HEK293 (cell line): Measurements from ENCODE around the gene MMP25.

Source experiments
- FEZF1 ChIP-seq: fragments of 450-650 bp; formaldehyde crosslinking; IDR thresholded peaks from 2 replicates; pipeline ENCODE4 v1.5.1; 2016; ENCODE audit warnings: missing biosample characterization, missing genetic modification characterization
- MZF1 ChIP-seq: fragments of 450-650 bp; formaldehyde crosslinking; IDR thresholded peaks from 2 replicates; pipeline ENCODE4 v1.5.1; 2017; ENCODE audit warnings: missing biosample characterization, missing genetic modification characterization, borderline replicate concordance
- REPIN1 ChIP-seq: fragments of 450-650 bp; formaldehyde crosslinking; IDR thresholded peaks from 2 replicates; pipeline ENCODE4 v1.5.1; 2017; ENCODE audit warnings: missing biosample characterization, missing genetic modification characterization, low read depth
- ZFP3 ChIP-seq: fragments of 450-650 bp; formaldehyde crosslinking; IDR thresholded peaks from 2 replicates; pipeline ENCODE4 v1.5.1; 2016; ENCODE audit warnings: low read depth, missing biosample characterization, missing genetic modification characterization
- ZFP37 ChIP-seq: fragments of 450-650 bp; formaldehyde crosslinking; IDR thresholded peaks from 2 replicates; pipeline ENCODE4 v1.5.1; 2016; ENCODE audit warnings: missing biosample characterization, missing genetic modification characterization
- ZFP69B ChIP-seq: fragments of 450-650 bp; formaldehyde crosslinking; IDR thresholded peaks from 2 replicates; pipeline ENCODE4 v1.5.1; 2016; ENCODE audit warnings: missing biosample characterization, missing genetic modification characterization
- ZNF221 ChIP-seq: fragments of 450-650 bp; formaldehyde crosslinking; IDR thresholded peaks from 2 replicates; pipeline ENCODE4 v1.5.1; 2017; ENCODE audit warnings: missing biosample characterization, missing genetic modification characterization, borderline replicate concordance
- ZNF23 ChIP-seq: fragments of 450-650 bp; formaldehyde crosslinking; IDR thresholded peaks from 2 replicates; pipeline ENCODE4 v1.5.1; 2016; ENCODE audit warnings: missing biosample characterization, missing genetic modification characterization, borderline replicate concordance
- ZNF394 ChIP-seq: fragments of 450-650 bp; formaldehyde crosslinking; IDR thresholded peaks from 2 replicates; pipeline ENCODE4 v1.5.1; 2016; ENCODE audit warnings: missing biosample characterization, missing genetic modification characterization, mild to moderate bottlenecking, moderate library complexity, borderline replicate concordance
- ZNF404 ChIP-seq: fragments of 450-650 bp; formaldehyde crosslinking; IDR thresholded peaks from 2 replicates; pipeline ENCODE4 v1.5.1; 2017; ENCODE audit warnings: missing biosample characterization, missing genetic modification characterization
- ZNF426 ChIP-seq: fragments of 450-650 bp; formaldehyde crosslinking; IDR thresholded peaks from 2 replicates; pipeline ENCODE4 v1.5.1; 2017; ENCODE audit warnings: missing biosample characterization, missing genetic modification characterization, mild to moderate bottlenecking, inconsistent platforms, moderate library complexity
- ZNF473 ChIP-seq: fragments of 450-650 bp; formaldehyde crosslinking; IDR thresholded peaks from 2 replicates; pipeline ENCODE4 v1.5.1; 2017; ENCODE audit warnings: missing biosample characterization, missing genetic modification characterization
- ZNF561 ChIP-seq: fragments of 450-650 bp; IDR thresholded peaks from 2 replicates; pipeline ENCODE4 v1.5.1; 2018; ENCODE audit warnings: missing biosample characterization, missing genetic modification characterization, borderline replicate concordance
- ZNF621 ChIP-seq: fragments of 450-650 bp; formaldehyde crosslinking; IDR thresholded peaks from 2 replicates; pipeline ENCODE4 v1.5.1; 2017; ENCODE audit warnings: missing biosample characterization, missing genetic modification characterization
- ZNF701 ChIP-seq: fragments of 450-650 bp; formaldehyde crosslinking; IDR thresholded peaks from 2 replicates; pipeline ENCODE4 v1.5.1; 2016; ENCODE audit warnings: missing biosample characterization, missing genetic modification characterization
- ZNF791 ChIP-seq: fragments of 450-650 bp; formaldehyde crosslinking; IDR thresholded peaks from 2 replicates; pipeline ENCODE4 v1.5.1; 2016; ENCODE audit warnings: missing biosample characterization, missing genetic modification characterization
- ZNF830 ChIP-seq: fragments of 450-650 bp; IDR thresholded peaks from 2 replicates; pipeline ENCODE4 v1.5.0; 2018; ENCODE audit warnings: missing biosample characterization, missing genetic modification characterization, low read depth, mild to moderate bottlenecking, moderate library complexity
- ZNF843 ChIP-seq: fragments of 450-650 bp; formaldehyde crosslinking; IDR thresholded peaks from 2 replicates; pipeline ENCODE4 v1.5.1; 2016; ENCODE audit warnings: missing biosample characterization, missing genetic modification characterization
- TF ChIP-seq, protein P1 (sequence below): fragments of 450-650 bp; formaldehyde crosslinking; IDR thresholded peaks from 2 replicates; pipeline ENCODE4 v1.5.0; 2017; ENCODE audit warnings: missing biosample characterization, missing genetic modification characterization, borderline replicate concordance
- TF ChIP-seq, protein P2 (sequence below): fragments of 450-650 bp; IDR thresholded peaks from 2 replicates; pipeline ENCODE4 v1.5.1; 2018; ENCODE audit warnings: missing biosample characterization, mild to moderate bottlenecking, missing genetic modification characterization
- TF ChIP-seq, protein P3 (sequence below): fragments of 450-650 bp; formaldehyde crosslinking; IDR thresholded peaks from 2 replicates; pipeline ENCODE4 v1.5.1; 2016; ENCODE audit warnings: missing biosample characterization, missing genetic modification characterization
- TF ChIP-seq, protein P4 (sequence below): fragments of 450-650 bp; formaldehyde crosslinking; IDR thresholded peaks from 2 replicates; pipeline ENCODE4 v1.5.1; 2016; ENCODE audit warnings: missing biosample characterization, missing genetic modification characterization
- TF ChIP-seq, protein P5 (sequence below): fragments of 450-650 bp; formaldehyde crosslinking; IDR thresholded peaks from 2 replicates; pipeline ENCODE4 v1.5.1; 2016; ENCODE audit warnings: missing biosample characterization, missing genetic modification characterization, borderline replicate concordance

MMP25 gene

DNA sequence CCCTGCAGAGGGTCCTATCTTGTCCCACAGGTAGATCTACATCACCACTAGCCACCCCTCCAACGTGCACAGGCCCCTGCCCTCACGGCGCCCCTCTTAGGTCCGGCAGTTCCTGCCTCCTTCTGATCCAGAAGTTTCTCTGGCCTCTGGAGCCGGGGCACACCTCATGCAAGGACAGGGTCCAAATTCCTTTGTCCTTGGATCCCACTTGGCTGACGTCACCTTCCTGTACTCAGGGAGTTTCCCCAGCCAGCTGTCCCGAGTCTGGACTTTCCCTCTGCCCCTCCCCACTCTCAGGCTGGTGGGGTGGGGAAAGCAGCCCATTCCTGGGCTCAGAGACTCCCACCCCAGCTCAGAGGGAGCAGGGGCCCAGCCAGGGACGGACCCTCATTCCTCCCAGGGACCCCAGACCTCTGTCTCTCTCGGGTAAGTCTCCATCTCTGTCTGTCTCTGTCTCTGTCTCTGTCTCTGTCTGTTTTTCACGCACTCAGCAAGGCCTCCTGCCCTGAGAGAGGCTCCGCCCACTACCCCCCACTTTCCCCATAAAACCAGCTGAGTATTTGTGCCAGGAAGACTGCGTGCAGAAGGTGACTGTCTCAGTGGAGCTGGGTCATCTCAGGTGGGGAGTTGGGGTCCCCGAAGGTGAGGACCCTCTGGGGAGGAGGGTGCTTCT lies 18.8 kb downstream of the MMP25 start, which contains the start of gene IL32 (continued):
- TF ChIP-seq, protein P1, sequence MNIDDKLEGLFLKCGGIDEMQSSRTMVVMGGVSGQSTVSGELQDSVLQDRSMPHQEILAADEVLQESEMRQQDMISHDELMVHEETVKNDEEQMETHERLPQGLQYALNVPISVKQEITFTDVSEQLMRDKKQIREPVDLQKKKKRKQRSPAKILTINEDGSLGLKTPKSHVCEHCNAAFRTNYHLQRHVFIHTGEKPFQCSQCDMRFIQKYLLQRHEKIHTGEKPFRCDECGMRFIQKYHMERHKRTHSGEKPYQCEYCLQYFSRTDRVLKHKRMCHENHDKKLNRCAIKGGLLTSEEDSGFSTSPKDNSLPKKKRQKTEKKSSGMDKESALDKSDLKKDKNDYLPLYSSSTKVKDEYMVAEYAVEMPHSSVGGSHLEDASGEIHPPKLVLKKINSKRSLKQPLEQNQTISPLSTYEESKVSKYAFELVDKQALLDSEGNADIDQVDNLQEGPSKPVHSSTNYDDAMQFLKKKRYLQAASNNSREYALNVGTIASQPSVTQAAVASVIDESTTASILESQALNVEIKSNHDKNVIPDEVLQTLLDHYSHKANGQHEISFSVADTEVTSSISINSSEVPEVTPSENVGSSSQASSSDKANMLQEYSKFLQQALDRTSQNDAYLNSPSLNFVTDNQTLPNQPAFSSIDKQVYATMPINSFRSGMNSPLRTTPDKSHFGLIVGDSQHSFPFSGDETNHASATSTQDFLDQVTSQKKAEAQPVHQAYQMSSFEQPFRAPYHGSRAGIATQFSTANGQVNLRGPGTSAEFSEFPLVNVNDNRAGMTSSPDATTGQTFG (tag by site-specific recombination): no peak
- no peak for TF ChIP-seq ZFP3 (tag by site-specific recombination)
- TF ChIP-seq, protein P2, sequence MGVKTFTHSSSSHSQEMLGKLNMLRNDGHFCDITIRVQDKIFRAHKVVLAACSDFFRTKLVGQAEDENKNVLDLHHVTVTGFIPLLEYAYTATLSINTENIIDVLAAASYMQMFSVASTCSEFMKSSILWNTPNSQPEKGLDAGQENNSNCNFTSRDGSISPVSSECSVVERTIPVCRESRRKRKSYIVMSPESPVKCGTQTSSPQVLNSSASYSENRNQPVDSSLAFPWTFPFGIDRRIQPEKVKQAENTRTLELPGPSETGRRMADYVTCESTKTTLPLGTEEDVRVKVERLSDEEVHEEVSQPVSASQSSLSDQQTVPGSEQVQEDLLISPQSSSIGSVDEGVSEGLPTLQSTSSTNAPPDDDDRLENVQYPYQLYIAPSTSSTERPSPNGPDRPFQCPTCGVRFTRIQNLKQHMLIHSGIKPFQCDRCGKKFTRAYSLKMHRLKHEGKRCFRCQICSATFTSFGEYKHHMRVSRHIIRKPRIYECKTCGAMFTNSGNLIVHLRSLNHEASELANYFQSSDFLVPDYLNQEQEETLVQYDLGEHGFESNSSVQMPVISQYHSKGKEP (tag by site-specific recombination): no peak
- TF ChIP-seq ZNF221 (tag by site-specific recombination): no peak
- TF ChIP-seq ZNF394 (tag by site-specific recombination): no peak
- no peak for TF ChIP-seq ZNF23 (tag by site-specific recombination)
- TF ChIP-seq, protein P3, sequence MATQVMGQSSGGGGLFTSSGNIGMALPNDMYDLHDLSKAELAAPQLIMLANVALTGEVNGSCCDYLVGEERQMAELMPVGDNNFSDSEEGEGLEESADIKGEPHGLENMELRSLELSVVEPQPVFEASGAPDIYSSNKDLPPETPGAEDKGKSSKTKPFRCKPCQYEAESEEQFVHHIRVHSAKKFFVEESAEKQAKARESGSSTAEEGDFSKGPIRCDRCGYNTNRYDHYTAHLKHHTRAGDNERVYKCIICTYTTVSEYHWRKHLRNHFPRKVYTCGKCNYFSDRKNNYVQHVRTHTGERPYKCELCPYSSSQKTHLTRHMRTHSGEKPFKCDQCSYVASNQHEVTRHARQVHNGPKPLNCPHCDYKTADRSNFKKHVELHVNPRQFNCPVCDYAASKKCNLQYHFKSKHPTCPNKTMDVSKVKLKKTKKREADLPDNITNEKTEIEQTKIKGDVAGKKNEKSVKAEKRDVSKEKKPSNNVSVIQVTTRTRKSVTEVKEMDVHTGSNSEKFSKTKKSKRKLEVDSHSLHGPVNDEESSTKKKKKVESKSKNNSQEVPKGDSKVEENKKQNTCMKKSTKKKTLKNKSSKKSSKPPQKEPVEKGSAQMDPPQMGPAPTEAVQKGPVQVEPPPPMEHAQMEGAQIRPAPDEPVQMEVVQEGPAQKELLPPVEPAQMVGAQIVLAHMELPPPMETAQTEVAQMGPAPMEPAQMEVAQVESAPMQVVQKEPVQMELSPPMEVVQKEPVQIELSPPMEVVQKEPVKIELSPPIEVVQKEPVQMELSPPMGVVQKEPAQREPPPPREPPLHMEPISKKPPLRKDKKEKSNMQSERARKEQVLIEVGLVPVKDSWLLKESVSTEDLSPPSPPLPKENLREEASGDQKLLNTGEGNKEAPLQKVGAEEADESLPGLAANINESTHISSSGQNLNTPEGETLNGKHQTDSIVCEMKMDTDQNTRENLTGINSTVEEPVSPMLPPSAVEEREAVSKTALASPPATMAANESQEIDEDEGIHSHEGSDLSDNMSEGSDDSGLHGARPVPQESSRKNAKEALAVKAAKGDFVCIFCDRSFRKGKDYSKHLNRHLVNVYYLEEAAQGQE (tag by site-specific recombination): no peak
- no peak for TF ChIP-seq ZNF426 (tag by site-specific recombination)
- TF ChIP-seq ZNF701 (tag by site-specific recombination): no peak
- no peak for TF ChIP-seq FEZF1 (tag by site-specific recombination)
- TF ChIP-seq ZNF561 (tag by site-specific recombination): no peak
- no peak for TF ChIP-seq ZFP37 (tag by site-specific recombination)
- no peak for TF ChIP-seq MZF1 (tag by site-specific recombination)
- TF ChIP-seq, protein P4, sequence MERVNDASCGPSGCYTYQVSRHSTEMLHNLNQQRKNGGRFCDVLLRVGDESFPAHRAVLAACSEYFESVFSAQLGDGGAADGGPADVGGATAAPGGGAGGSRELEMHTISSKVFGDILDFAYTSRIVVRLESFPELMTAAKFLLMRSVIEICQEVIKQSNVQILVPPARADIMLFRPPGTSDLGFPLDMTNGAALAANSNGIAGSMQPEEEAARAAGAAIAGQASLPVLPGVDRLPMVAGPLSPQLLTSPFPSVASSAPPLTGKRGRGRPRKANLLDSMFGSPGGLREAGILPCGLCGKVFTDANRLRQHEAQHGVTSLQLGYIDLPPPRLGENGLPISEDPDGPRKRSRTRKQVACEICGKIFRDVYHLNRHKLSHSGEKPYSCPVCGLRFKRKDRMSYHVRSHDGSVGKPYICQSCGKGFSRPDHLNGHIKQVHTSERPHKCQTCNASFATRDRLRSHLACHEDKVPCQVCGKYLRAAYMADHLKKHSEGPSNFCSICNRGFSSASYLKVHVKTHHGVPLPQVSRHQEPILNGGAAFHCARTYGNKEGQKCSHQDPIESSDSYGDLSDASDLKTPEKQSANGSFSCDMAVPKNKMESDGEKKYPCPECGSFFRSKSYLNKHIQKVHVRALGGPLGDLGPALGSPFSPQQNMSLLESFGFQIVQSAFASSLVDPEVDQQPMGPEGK (tag by site-specific recombination): peak; percentile 70
- TF ChIP-seq ZNF473 (tag by site-specific recombination): no peak
- 0 out of 2 replicates have a peak, but pooled peaks have one; percentile 42 for TF ChIP-seq ZFP69B (tag by site-specific recombination)
- TF ChIP-seq ZNF621: no peak
- no peak for TF ChIP-seq ZNF791
- TF ChIP-seq ZNF830: no peak
- TF ChIP-seq REPIN1 (tag by site-specific recombination): no peak
- TF ChIP-seq ZNF404 (tag by site-specific recombination): no peak
- no peak for TF ChIP-seq ZNF843 (tag by site-specific recombination)
- TF ChIP-seq, protein P5, sequence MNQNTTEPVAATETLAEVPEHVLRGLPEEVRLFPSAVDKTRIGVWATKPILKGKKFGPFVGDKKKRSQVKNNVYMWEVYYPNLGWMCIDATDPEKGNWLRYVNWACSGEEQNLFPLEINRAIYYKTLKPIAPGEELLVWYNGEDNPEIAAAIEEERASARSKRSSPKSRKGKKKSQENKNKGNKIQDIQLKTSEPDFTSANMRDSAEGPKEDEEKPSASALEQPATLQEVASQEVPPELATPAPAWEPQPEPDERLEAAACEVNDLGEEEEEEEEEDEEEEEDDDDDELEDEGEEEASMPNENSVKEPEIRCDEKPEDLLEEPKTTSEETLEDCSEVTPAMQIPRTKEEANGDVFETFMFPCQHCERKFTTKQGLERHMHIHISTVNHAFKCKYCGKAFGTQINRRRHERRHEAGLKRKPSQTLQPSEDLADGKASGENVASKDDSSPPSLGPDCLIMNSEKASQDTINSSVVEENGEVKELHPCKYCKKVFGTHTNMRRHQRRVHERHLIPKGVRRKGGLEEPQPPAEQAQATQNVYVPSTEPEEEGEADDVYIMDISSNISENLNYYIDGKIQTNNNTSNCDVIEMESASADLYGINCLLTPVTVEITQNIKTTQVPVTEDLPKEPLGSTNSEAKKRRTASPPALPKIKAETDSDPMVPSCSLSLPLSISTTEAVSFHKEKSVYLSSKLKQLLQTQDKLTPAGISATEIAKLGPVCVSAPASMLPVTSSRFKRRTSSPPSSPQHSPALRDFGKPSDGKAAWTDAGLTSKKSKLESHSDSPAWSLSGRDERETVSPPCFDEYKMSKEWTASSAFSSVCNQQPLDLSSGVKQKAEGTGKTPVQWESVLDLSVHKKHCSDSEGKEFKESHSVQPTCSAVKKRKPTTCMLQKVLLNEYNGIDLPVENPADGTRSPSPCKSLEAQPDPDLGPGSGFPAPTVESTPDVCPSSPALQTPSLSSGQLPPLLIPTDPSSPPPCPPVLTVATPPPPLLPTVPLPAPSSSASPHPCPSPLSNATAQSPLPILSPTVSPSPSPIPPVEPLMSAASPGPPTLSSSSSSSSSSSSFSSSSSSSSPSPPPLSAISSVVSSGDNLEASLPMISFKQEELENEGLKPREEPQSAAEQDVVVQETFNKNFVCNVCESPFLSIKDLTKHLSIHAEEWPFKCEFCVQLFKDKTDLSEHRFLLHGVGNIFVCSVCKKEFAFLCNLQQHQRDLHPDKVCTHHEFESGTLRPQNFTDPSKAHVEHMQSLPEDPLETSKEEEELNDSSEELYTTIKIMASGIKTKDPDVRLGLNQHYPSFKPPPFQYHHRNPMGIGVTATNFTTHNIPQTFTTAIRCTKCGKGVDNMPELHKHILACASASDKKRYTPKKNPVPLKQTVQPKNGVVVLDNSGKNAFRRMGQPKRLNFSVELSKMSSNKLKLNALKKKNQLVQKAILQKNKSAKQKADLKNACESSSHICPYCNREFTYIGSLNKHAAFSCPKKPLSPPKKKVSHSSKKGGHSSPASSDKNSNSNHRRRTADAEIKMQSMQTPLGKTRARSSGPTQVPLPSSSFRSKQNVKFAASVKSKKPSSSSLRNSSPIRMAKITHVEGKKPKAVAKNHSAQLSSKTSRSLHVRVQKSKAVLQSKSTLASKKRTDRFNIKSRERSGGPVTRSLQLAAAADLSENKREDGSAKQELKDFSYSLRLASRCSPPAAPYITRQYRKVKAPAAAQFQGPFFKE (tag by site-specific recombination): no peak
